GM13977 (cell line): ENCODE results near the gene MED23.

Experiments
- DNase-seq: peaks from one replicate; pipeline ENCODE4 v3.0.0; 2012; ENCODE audit warnings: low spot score
- in situ Hi-C: fragments of 300-500 bp; cut with MboI; formaldehyde crosslinking; loops from one replicate; pipeline ENCODE4 v1.12.0; 2022; ENCODE audit warnings: low sequenced_read_pairs, low pct_unique_long_range_greater_than_20kb, mixed read lengths, inconsistent platforms; ENCODE audit not compliant: unreplicated experiment
- TF ChIP-seq, protein P1 (sequence below): IDR thresholded peaks from 2 replicates; pipeline ENCODE4 v1.5.1; 2012; ENCODE audit warnings: mild to moderate bottlenecking, control low read depth; ENCODE audit not compliant: insufficient read depth; ENCODE audit errors: extremely low read depth, missing control alignments

The MED23 gene

GRCh38 chr6:131652472-131652871, 24.4 kb upstream of the MED23 start:
- in situ Hi-C loops, result no loop called here
- TF ChIP-seq, protein P1, sequence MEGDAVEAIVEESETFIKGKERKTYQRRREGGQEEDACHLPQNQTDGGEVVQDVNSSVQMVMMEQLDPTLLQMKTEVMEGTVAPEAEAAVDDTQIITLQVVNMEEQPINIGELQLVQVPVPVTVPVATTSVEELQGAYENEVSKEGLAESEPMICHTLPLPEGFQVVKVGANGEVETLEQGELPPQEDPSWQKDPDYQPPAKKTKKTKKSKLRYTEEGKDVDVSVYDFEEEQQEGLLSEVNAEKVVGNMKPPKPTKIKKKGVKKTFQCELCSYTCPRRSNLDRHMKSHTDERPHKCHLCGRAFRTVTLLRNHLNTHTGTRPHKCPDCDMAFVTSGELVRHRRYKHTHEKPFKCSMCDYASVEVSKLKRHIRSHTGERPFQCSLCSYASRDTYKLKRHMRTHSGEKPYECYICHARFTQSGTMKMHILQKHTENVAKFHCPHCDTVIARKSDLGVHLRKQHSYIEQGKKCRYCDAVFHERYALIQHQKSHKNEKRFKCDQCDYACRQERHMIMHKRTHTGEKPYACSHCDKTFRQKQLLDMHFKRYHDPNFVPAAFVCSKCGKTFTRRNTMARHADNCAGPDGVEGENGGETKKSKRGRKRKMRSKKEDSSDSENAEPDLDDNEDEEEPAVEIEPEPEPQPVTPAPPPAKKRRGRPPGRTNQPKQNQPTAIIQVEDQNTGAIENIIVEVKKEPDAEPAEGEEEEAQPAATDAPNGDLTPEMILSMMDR, result no peak
- no peak for DNase-seq

GRCh38 chr6:131651782-131652181, 23.7 kb upstream of the MED23 start:
- TF ChIP-seq, protein P1, result no peak
- no peak for DNase-seq

DNA sequence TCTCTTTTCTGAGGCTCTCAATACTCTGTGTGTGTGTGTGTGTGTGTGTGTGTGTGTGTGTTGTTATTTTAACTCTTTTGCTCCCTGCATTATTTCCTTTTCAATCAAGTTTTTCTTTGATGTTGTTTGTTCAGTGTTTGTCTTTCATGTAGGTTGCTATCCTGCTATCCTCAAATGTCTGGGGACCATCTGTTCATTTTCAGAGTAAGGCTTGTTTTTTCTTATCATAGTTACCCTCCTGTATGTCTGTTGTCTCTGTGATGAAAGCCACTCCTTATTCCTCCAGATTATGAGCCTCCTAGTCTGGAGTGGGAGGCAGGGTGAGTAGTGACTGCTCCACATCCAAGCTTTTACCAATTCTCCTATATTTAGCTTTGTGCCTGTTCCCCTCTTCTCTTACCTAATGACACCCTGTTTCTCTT, 18.2 kb upstream of the MED23 start:
- DNase-seq, result no peak
- TF ChIP-seq, protein P1, result no peak
- in situ Hi-C loops, result no loop called here

More at GRCh38 chr6:131651782-131652181, 23.7 kb upstream of the MED23 start:
- in situ Hi-C loops, result no loop called here

- in situ Hi-C loops, result no loop called here
- no peak for DNase-seq
- TF ChIP-seq, protein P1, result no peak
These were observed 17.8 kb upstream of the MED23 start for GRCh38 chr6:131645846-131646245.

GRCh38 chr6:131644921-131645320, 16.9 kb upstream of the MED23 start:
- TF ChIP-seq, protein P1, result no peak
- no peak for DNase-seq
- in situ Hi-C loops, result no loop called here

- TF ChIP-seq, protein P1, result no peak
- DNase-seq, result no peak
- in situ Hi-C loops, result no loop called here
These were observed 15.9 kb upstream of the MED23 start for GRCh38 chr6:131643855-131644460.
